ENCODE data around the gene EXTL2.

DNA sequence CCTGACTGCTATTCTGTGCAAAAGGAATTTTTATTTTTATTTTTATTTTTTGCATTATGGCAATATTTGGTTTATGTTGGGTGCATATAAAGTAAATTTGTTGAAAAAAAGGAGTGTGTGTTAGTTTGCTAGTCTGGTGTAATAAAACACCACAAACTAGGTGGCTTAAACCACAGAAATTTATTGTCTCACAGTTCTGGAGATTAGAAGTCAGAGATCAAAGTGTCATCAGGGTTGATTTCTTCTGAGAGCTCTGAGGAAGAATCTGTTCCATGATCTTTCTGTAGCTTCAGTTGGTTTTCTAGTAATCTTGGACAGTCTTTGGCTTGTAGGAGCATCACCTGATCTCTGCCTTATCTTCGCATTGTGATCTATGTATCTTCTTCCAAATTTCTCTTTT is 7.7 kb upstream of the EXTL2 start:
- TF ChIP-seq ZNF274 (IDR thresholded peaks at IDR 0.05; ENCODE audit: low read depth, low read length) (no peak), SUZ12 (IDR thresholded peaks at IDR 0.05; ENCODE audit: extremely low read depth, insufficient read depth, insufficient read length) (no peak)
